Measurements from ENCODE around the gene SHROOM4.

The SHROOM4 gene

GRCh38 chrX:50779694-50780093 is 34.3 kb downstream of the SHROOM4 start:
- H3K27ac ChIP-seq: no peak overlapping the region
- no peak for TF ChIP-seq CTCF (IDR thresholded peaks at IDR 0.05)
- DNase-seq (ENCODE audit: low spot score): no peak
- no peak overlapping the region for H3K4me3 ChIP-seq

GRCh38 chrX:50778272-50778671 is 35.7 kb downstream of the SHROOM4 start:
- TF ChIP-seq CTCF (IDR thresholded peaks at IDR 0.05): no peak
- DNase-seq (ENCODE audit: low spot score): no peak
- Histone ChIP-seq H3K4me3 (no peak overlapping the region), H3K27ac (no peak overlapping the region)

- H3K4me3 ChIP-seq: no peak overlapping the region
- TF ChIP-seq CTCF (IDR thresholded peaks at IDR 0.05): no peak
- H3K27ac ChIP-seq: no peak overlapping the region
- no peak for DNase-seq (ENCODE audit: low spot score)
Measured at GRCh38 chrX:50776248-50776647, 37.7 kb downstream of the SHROOM4 start.

- Histone ChIP-seq H3K27ac (no peak overlapping the region), H3K4me3 (no peak overlapping the region)
- no peak for TF ChIP-seq CTCF (IDR thresholded peaks at IDR 0.05)
- DNase-seq (ENCODE audit: low spot score): no peak
Measured at GRCh38 chrX:50771382-50771781, 42.6 kb downstream of the SHROOM4 start.

- no peak for TF ChIP-seq CTCF (IDR thresholded peaks at IDR 0.05)
- no peak for DNase-seq (ENCODE audit: low spot score)
- H3K27ac ChIP-seq: no peak overlapping the region
Measured at GRCh38 chrX:50770702-50771101, 43.3 kb downstream of the SHROOM4 start.

GRCh38 chrX:50769389-50770063 is 44.5 kb downstream of the SHROOM4 start:
- H3K4me3 ChIP-seq: no peak overlapping the region
- no peak overlapping the region for H3K27ac ChIP-seq
- TF ChIP-seq CTCF (IDR thresholded peaks at IDR 0.05): no peak
- DNase-seq (ENCODE audit: low spot score): no peak

More at GRCh38 chrX:50770702-50771101, 43.3 kb downstream of the SHROOM4 start:
- H3K4me3 ChIP-seq: no peak overlapping the region

GRCh38 chrX:50768801-50769200 is 45.2 kb downstream of the SHROOM4 start:
- no peak for DNase-seq (ENCODE audit: low spot score)
- H3K27ac ChIP-seq: no peak overlapping the region
- TF ChIP-seq CTCF (IDR thresholded peaks at IDR 0.05): no peak
- H3K4me3 ChIP-seq: no peak overlapping the region

All from coronary artery (tissue), 2 donors.